ENCODE data around the gene PTOV1. TPM values are rescaled to one million over a fixed set of nuclear protein-coding genes. Genes with fewer than 3 reads are reported as not detected.
A peak's percentile ranks its signal among the peaks of the same experiment; 100 is the strongest.

The PTOV1 gene
- total RNA-seq, 1 experiment from 2014 or later, result 205 TPM

DNA sequence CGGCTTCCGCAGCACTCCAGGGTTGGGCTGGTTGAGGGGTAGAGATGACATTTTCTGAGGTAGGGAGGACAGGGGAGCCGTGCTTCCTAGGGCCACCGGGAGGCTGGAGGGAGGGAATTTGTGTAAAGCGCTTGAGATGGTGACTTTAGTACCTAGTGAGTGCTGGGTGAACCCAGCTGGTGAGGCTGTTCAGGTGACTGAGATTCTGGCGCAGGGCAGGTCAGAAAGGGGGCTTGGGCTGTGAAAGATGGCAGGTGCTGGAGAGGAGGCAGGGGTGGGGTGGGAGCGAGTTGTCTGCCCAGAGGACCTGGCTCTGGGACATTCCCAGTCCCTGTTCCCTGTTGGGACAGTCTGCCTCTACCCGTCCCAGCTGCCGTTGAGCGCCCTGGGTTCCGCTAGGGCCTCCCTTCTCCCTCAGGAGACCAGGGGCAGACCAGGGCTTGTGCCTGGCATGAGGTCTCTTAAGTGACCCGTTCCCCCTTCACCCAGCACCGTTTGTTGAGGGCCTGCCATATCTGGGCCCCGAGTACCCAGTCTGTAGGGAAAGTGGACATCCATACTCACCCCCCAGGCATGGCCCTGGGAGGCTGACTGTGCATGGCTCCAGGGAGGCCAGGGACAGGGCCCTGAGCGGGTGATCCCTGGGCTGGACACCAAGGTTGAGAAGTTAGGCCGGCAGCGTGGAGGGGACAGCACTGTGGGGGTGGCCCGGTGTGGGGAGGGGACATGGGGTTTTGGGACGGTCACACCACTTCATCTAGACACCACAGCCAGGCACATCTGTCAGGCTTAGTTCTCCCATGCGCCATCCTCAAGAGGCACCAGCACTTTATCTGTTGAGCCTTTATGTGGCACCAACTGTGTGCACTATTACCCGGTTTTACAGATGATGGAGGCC is 5.0 kb downstream of the PTOV1 start:
- Histone ChIP-seq H3K36me3 (replicated peaks; ENCODE audit: control insufficient read depth, insufficient read depth, low read length) (peaks cover 25% of the 10 kb centered on the region), H3K4me3 (ENCODE audit: insufficient read depth, low read depth, low read length) (no peak overlapping the region), H3K27me3 (ENCODE audit: control insufficient read depth, insufficient read depth, low read length) (no peaks in the 10 kb centered on the region)
- DNase-seq, result peak; percentile 55

DNA sequence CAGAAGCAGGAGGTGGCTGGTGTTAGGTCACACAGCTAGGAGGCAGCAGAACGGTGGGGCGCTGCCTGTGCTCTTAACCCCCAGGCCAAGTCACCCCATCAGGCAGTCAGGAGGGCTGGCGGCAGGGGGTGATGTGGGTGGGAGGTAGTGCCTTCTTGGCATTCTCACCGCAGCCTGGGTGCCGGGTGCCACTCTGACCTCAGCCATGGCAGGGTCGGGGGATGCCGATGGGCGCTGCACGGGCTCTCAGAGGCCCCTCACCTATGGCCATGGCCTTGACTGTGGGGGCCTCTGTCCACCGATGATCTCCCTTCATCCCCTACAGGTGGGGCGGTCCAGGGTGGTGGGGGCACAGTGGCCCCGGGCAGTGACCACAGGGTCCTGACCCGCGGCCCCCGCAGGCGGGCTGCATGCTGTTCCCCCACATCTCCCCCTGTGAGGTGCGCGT is 5.6 kb downstream of the PTOV1 start:
- Histone ChIP-seq H3K27me3 (ENCODE audit: control insufficient read depth, insufficient read depth, low read length) (no peaks in the 10 kb centered on the region), H3K4me3 (ENCODE audit: insufficient read depth, low read depth, low read length) (no peak overlapping the region), H3K36me3 (replicated peaks; ENCODE audit: control insufficient read depth, insufficient read depth, low read length) (peaks cover 27% of the 10 kb centered on the region)
- DNase-seq, result peak; percentile 58

DNA sequence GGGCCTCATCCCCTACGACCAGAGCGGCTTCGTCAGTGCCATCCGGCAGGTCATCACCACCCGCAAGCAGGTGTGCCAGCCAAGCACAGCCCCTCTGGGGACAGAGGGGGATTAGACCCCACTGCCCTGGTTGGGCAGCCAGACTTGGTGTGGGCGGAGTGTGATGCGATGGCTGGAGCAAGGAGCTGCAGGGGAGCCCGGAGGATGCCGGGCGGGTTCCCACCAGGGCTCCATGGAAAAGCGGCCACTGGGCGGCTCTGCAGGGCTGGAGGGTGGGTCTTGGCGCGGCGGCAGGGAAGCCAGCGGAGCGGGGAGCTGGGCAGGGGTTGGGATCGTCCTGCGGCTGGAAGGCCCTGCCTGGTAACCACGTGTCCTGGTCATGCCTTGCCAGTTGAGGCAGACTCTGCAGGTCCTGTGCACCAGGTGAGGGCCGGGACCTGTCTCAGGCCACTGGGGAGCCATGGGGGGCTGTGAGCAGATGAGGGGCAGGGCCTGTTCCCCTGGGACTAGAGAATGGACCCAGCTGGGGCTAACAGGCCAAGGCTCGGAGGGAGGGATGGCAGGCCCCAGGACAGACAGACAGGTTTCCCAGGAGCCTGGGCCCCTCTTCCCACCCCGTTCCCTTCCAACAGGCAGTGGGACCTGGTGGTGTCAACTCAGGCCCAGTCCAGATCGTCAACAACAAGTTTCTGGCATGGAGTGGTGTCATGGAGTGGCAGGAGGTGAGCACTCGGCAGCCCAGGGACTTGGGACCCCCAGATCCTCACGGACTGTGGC is 6.3 kb downstream of the PTOV1 start:
- peak; percentile 74 for DNase-seq
- no peak overlapping the region for H3K4me3 ChIP-seq (ENCODE audit: insufficient read depth, low read depth, low read length)
- no peaks in the 10 kb centered on the region for H3K27me3 ChIP-seq (ENCODE audit: control insufficient read depth, insufficient read depth, low read length)
- peaks cover 27% of the 10 kb centered on the region for H3K36me3 ChIP-seq (replicated peaks; ENCODE audit: control insufficient read depth, insufficient read depth, low read length)

DNA sequence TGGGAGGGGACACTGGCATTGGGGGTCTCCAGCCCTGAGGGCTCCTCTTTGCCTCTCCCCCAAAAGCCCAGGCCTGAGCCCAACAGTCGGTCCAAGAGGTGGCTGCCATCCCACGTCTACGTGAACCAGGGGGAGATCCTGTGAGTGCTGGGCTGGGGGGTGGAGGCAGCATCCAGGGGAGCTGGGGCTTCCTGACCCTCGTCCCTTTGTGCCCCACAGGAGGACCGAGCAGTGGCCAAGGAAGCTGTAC is 6.8 kb downstream of the PTOV1 start:
- Histone ChIP-seq H3K27me3 (ENCODE audit: control insufficient read depth, insufficient read depth, low read length) (no peaks in the 10 kb centered on the region), H3K4me3 (ENCODE audit: insufficient read depth, low read depth, low read length) (no peak overlapping the region), H3K36me3 (replicated peaks; ENCODE audit: control insufficient read depth, insufficient read depth, low read length) (peaks cover 23% of the 10 kb centered on the region)
- no peak for DNase-seq

DNA sequence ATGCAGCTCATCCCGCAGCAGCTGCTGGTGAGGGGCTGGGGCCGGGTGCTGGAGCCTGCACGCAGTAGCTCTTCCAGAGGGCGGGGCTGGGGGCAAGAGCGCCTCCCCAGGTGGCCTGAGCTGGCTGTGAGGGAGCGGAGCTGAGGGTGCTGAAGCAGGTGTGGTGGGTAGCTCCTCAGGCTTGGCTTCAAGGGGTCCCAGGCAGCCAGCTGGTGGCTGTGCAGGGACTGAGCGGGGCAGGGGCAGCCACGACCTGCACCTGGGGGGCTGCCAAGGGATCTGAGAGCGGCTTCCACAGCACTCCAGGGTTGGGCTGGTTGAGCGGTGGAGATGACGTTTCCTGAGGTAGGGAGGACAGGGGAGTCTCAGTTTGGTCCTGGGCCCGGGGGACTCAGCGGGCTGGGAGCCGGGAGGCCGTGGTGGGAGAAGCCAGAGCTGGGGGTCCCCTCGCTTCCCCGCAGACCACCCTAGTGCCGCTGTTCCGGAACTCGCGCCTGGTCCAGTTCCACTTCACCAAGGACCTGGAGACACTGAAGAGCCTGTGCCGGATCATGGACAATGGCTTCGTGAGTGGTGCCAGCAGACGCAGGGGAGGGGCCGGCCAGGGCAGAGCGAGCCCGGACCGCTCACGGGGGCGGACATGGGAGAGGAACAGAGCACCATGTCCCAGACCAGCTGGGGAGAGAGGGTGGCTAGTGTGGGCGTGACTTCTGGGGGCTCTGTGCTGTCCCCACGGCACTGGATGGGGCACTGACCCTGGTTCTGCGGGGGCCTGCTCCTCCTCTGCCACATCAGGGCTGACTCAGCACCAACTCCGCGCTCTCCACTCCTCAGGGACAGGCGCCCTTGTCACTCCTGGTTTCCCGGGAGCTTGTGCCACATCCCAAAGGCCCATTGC is 7.4 kb downstream of the PTOV1 start:
- Histone ChIP-seq H3K4me3 (ENCODE audit: insufficient read depth, low read depth, low read length) (no peak overlapping the region), H3K36me3 (replicated peaks; ENCODE audit: control insufficient read depth, insufficient read depth, low read length) (peaks cover 24% of the 10 kb centered on the region), H3K27me3 (ENCODE audit: control insufficient read depth, insufficient read depth, low read length) (no peaks in the 10 kb centered on the region)
- peak; percentile 67 for DNase-seq

DNA sequence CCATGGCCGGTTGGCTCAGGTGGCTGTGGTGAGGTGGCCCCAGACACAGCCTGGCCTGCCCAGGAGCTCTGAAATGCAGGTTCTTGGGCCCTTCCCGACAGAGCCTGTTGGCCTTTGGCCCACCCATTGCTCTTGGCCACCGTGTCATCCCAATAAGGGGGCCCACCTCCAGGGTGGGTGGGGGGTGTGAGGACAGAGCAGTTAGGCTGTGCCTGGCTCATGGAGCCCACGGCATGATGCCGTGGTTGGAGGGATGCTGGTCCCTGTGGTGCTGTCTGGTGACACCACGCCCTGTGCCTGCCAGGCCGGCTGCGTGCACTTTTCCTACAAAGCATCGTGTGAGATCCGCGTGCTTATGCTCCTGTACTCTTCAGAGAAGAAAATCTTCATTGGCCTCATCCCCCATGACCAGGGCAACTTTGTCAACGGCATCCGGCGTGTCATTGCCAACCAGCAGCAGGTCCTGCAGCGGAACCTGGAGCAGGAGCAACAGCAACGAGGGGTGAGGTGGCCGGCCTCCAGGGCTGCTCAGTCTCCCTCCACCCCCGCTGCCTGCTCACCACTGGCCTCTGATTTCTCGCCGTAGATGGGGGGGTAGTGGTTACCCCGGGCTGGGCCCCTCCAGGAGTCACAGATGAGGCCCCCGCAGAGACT is 8.8 kb downstream of the PTOV1 start:
- Histone ChIP-seq H3K27me3 (ENCODE audit: control insufficient read depth, insufficient read depth, low read length) (no peaks in the 10 kb centered on the region), H3K36me3 (replicated peaks; ENCODE audit: control insufficient read depth, insufficient read depth, low read length) (peaks cover 36% of the 10 kb centered on the region), H3K4me3 (ENCODE audit: insufficient read depth, low read depth, low read length) (no peak overlapping the region)
- DNase-seq, result peak; percentile 59

DNA sequence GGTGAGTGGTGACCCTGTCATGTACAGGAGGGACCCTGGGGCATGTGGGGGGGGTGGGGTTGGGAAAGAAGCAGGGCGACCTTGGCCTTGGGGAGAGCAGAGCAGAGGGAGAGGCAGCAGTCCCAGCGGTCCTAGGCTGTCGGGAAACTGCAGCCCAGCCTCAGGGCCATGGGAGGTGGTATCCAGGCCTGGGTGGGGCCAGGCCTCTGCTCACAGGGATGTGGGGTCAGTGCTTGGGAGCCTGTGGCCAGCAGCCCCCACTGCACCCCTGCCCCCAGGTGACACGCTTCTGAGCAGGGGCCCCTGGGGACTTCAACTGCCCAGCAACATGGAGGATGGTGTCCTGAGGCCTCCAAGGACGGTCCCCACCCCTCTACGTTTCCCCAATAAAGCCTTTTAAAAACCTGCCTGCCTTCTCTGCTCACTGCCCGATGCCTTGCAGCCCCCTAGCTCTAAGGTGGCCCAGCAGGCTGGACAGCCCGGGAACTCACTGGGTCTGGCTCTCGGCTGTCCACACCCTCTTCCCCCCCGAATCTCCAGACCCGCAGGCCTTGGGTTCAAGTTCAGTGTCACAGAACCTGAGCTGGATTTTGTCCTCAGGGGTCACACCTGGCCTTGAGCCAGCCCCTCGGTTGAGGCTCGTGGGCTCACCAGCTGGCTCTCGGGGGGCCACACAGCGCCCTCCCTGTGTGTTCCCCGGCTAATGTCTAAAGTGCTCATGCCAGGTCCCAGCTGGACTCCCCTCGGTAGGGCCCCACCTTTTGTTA is 9.6 kb downstream of the PTOV1 start:
- no peaks in the 10 kb centered on the region for H3K27me3 ChIP-seq (ENCODE audit: control insufficient read depth, insufficient read depth, low read length)
- H3K36me3 ChIP-seq (replicated peaks; ENCODE audit: control insufficient read depth, insufficient read depth, low read length), result peaks cover 32% of the 10 kb centered on the region
- H3K4me3 ChIP-seq (ENCODE audit: insufficient read depth, low read depth, low read length), result no peak overlapping the region
- peak; percentile 71 for DNase-seq

DNA sequence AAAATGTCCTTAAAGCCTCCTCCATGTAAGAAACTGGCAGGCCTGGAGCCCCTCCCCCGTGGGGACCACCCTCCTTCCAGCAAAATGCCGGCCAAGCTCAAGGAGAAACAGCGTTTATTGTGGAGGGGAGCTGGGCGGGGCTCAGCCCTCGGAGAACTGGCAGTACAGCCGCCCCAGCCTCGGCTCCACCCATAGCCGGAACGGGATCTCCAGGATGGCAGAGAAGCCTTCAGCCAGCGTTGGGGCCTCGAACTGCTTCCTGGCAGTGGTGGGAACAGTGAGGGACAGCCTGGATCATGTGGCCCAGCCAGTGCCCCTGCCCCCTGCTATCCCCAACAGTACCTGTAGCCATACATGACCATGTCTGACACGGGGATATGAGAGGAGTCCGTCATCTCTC is 10.1 kb downstream of the PTOV1 start:
- Histone ChIP-seq H3K4me3 (ENCODE audit: insufficient read depth, low read depth, low read length) (no peak overlapping the region), H3K36me3 (replicated peaks; ENCODE audit: control insufficient read depth, insufficient read depth, low read length) (peaks cover 32% of the 10 kb centered on the region), H3K27me3 (ENCODE audit: control insufficient read depth, insufficient read depth, low read length) (no peaks in the 10 kb centered on the region)
- peak; percentile 82 for DNase-seq

DNA sequence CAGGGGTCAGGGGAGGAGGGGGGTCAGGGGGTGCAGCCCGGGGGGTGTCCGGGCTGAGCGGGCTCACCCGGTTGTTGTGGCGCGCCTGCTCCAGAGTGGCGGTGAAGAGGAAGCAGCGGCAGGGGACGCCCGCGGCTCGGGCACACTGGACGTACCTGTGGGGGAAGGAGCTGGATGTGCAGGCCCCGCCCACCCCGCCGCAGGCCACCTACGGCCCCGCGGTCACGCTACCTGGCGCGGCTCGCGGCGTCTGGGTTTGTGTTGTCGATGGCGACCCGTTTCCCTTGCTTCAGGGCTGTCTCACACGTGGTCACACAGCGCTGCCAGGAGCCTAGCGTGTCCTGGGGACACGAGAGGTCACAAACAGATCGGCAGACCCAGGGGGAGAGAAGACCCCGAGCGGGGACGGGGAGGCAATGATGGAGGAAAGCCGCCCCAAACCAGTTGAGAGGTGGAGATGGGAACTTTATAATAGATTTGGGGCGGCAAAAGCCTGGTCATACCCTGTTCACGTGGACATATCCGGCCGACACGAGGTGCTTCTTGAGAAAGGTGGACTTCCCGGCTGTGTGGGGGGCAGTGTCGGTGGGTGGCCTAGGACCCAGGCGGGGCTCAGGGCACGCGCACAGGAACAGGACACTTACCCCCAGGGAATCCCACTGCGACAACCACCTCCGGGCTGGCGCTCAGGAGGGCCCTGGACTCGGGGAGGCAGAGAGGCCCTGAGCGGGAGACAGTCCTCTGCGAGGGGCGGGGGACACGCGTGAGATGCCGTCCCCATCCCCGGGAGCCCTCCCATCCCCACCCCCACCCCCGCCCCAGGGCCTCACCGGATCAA is 10.8 kb downstream of the PTOV1 start:
- Histone ChIP-seq H3K4me3 (ENCODE audit: insufficient read depth, low read depth, low read length) (no peak overlapping the region), H3K36me3 (replicated peaks; ENCODE audit: control insufficient read depth, insufficient read depth, low read length) (peaks cover 30% of the 10 kb centered on the region), H3K27me3 (ENCODE audit: control insufficient read depth, insufficient read depth, low read length) (no peaks in the 10 kb centered on the region)
- DNase-seq, result peak; percentile 78

DNA sequence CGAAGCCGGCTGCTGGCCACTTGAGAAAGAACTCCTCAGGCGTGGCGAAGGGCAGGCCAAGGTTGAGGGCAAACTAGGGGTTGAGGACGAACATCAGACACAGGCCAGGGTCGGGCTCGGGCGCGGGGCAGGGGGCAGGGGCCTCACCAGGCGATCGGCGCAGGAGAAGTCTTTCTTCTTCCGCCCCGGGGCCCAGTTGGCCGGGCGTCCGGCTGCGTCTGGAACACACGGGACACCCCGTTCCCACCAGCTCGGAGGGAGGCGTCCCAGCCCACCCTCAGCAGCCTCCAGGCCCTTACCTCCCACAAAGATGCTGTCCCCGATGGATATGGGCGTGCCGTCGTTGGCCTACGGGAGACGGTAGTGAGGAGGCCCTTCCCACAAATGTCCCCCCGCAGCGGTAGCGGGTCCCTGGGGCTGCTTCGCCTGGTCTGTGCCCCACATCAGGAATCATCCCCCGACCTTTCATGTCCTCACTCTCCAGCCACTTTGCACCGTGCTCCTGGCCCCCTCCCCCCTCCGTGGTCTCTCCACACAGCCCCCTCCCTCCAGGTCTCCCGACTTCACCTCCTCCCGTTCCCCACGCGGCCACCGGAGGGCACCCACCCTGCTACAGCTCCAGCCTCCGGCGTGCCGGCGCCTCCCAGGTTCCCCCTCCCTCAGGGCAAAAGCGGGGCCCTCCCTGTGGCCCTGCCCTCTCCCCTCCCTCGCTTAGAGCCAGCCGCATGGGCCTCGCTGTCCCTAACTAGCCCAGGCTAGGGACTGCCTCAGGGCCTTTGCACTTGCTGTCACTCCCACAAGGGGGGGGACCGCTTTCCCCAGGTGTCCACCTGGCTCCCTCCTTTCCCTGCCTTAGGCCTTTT is 11.7 kb downstream of the PTOV1 start:
- H3K4me3 ChIP-seq (ENCODE audit: insufficient read depth, low read depth, low read length), result no peak overlapping the region
- peaks cover 28% of the 10 kb centered on the region for H3K36me3 ChIP-seq (replicated peaks; ENCODE audit: control insufficient read depth, insufficient read depth, low read length)
- peak; percentile 95 for DNase-seq
- no peaks in the 10 kb centered on the region for H3K27me3 ChIP-seq (ENCODE audit: control insufficient read depth, insufficient read depth, low read length)

DNA sequence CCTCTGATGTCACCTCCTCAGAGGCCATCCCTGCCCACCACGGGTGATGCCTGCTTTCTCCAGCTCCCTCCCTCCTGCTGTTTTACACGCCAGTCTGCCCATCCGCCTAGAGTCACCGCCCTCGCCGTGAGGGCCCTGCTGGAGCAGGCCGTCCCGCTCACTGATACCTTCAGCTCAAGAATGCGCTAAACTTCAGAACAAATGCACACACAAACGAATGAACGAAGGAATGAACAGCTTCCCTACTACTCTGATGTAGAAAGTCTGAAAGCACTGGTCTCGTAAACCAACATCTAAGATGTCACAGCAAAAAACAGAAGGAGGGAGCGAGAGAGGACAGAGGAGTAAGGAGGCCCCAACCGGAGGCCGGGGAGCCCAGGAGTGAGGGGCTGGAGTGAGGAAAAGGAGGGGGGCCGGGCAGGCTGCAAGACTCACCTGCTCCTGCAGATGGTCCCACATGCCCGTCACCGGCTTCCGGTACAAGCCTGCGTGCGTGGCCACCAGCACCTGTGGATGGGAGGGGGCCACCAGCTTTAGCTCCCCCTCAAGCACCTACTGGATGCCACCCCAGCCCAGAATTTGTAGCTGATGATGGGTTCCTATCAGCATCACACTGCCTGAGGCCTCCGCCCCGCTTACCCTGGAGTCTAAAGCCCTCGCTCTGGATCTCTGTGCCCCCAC is 12.4 kb downstream of the PTOV1 start:
- DNase-seq, result peak; percentile 57
- Histone ChIP-seq H3K4me3 (ENCODE audit: insufficient read depth, low read depth, low read length) (no peak overlapping the region), H3K36me3 (replicated peaks; ENCODE audit: control insufficient read depth, insufficient read depth, low read length) (peaks cover 25% of the 10 kb centered on the region), H3K27me3 (ENCODE audit: control insufficient read depth, insufficient read depth, low read length) (no peaks in the 10 kb centered on the region)

DNA sequence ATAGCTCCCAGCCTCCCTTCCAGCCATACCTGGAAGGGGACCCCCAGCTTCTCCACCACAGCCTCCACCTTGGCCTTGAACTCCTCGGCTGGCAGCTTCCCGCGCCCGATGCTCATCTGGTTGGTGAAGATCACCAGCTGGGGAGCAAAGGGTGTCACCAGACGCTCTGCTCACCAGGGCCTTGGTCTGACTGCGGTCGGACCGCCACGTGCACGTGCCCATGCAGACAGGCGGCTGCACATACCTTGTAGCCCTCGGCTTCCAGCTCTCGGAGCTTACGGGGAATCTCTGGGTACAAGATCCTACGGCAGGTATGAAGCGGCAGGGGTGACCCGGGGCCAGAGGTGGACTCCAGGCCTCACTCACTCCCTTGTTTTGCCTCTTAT is 13.0 kb downstream of the PTOV1 start:
- peaks cover 25% of the 10 kb centered on the region for H3K36me3 ChIP-seq (replicated peaks; ENCODE audit: control insufficient read depth, insufficient read depth, low read length)
- H3K4me3 ChIP-seq (ENCODE audit: insufficient read depth, low read depth, low read length), result no peak overlapping the region
- no peak for DNase-seq

More for the DNA sequence above, 13.0 kb downstream of the PTOV1 start:
- H3K27me3 ChIP-seq (ENCODE audit: control insufficient read depth, insufficient read depth, low read length), result no peaks in the 10 kb centered on the region
